Liver (tissue), 9 donors: Measurements from ENCODE around the gene DPYSL4. TPM values are rescaled to one million over a fixed set of nuclear protein-coding genes. Genes with fewer than 3 reads are reported as not detected.
A peak's percentile ranks its signal among the peaks of the same experiment; 100 is the strongest.

Experiments used
- DNase-seq: peaks from one replicate; pipeline ENCODE4 v3.0.0-alpha.2; 2017; ENCODE audit warnings: low spot score
- H3K27ac ChIP-seq, 2 donors: one replicate each; pipeline ENCODE4 v1.7.0; 2013; ENCODE audit warnings: inconsistent platforms in 2 of 2, low read length in 2 of 2, control low read depth in 1 of 2, low read depth in 1 of 2, mild to moderate bottlenecking in 1 of 2
- H3K27me3 ChIP-seq, 4 donors: one replicate each; pipeline versions ENCODE4 v1.6.1 to v1.7.0; 2013; ENCODE audit warnings: low read length in 3 of 4, inconsistent platforms in 1 of 4, mild to moderate bottlenecking in 1 of 4, moderate library complexity in 1 of 4; ENCODE audit not compliant: control insufficient read depth in 4 of 4, insufficient read depth in 4 of 4
- H3K36me3 ChIP-seq, 4 donors: one replicate each; pipeline versions ENCODE4 v1.6.1 to v1.7.0; 2013; ENCODE audit warnings: low read length in 3 of 4, mild to moderate bottlenecking in 3 of 4, low read depth in 1 of 4, moderate library complexity in 1 of 4; ENCODE audit not compliant: control insufficient read depth in 4 of 4, insufficient read depth in 3 of 4
- H3K4me1 ChIP-seq, 4 donors: one replicate each; pipeline versions ENCODE4 v1.6.1 to v1.7.0; 2013; ENCODE audit warnings: low read length in 3 of 4, mild to moderate bottlenecking in 3 of 4, moderate library complexity in 1 of 4; ENCODE audit not compliant: control insufficient read depth in 4 of 4, insufficient read depth in 4 of 4
- H3K4me3 ChIP-seq, 3 donors: one replicate each; pipeline versions ENCODE4 v1.6.1 to v1.7.0; 2013; ENCODE audit warnings: low read length in 3 of 3, control low read depth in 1 of 3, low read depth in 1 of 3, mild to moderate bottlenecking in 1 of 3
- H3K9ac ChIP-seq, 2 donors: one replicate each; pipeline ENCODE4 v1.7.0; 2013; ENCODE audit warnings: low read length in 2 of 2, mild to moderate bottlenecking in 2 of 2, moderate library complexity in 2 of 2, control low read depth in 1 of 2, low read depth in 1 of 2
- H3K9me3 ChIP-seq, 4 donors: one replicate each; pipeline versions ENCODE4 v1.6.1 to v1.7.0; 2013; ENCODE audit warnings: low read length in 3 of 4; ENCODE audit not compliant: control insufficient read depth in 4 of 4
- EGR1 ChIP-seq, 2 donors: IDR thresholded peaks; 2 replicates each; pipeline ENCODE4 v1.6.1; 2016 to 2018; ENCODE audit warnings: antibody characterized with exemption in 2 of 2, low read depth in 2 of 2
- FOXA1 ChIP-seq: IDR thresholded peaks from 2 replicates; pipeline ENCODE4 v1.6.1; 2016; ENCODE audit warnings: antibody characterized with exemption
- FOXA2 ChIP-seq: IDR thresholded peaks from 2 replicates; pipeline ENCODE4 v1.6.1; 2016; ENCODE audit warnings: antibody characterized with exemption
- GABPA ChIP-seq, 2 donors: IDR thresholded peaks in 1 of 2; conservative IDR thresholded peaks in 1 of 2; 2 replicates each; pipeline ENCODE4 v1.6.1; 2016; ENCODE audit warnings: antibody characterized with exemption in 2 of 2, mild to moderate bottlenecking in 1 of 2, moderate library complexity in 1 of 2
- HNF4A ChIP-seq, 2 donors: conservative IDR thresholded peaks; 2 replicates each; pipeline ENCODE4 v1.6.1; 2016; ENCODE audit warnings: antibody characterized with exemption in 2 of 2, mild to moderate bottlenecking in 2 of 2
- HNF4G ChIP-seq: IDR thresholded peaks from 2 replicates; pipeline ENCODE4 v1.6.1; 2016; ENCODE audit warnings: antibody characterized with exemption
- JUND ChIP-seq, 2 donors: IDR thresholded peaks; 2 replicates each; pipeline ENCODE4 v1.6.1; 2016; ENCODE audit warnings: antibody characterized with exemption in 2 of 2
- MAX ChIP-seq: IDR thresholded peaks from 2 replicates; pipeline ENCODE4 v1.6.1; 2016; ENCODE audit warnings: antibody characterized with exemption
- NR2F2 ChIP-seq: IDR thresholded peaks from 2 replicates; pipeline ENCODE4 v1.6.1; 2016; ENCODE audit warnings: antibody characterized with exemption
- RAD21 ChIP-seq, 2 donors: IDR thresholded peaks; 2 replicates each; pipeline ENCODE4 v1.6.1; 2016; ENCODE audit warnings: antibody characterized with exemption in 2 of 2, mild to moderate bottlenecking in 2 of 2
- REST ChIP-seq: IDR thresholded peaks from 2 replicates; pipeline ENCODE4 v1.6.1; 2016; ENCODE audit warnings: antibody characterized with exemption, mild to moderate bottlenecking
- RXRA ChIP-seq, 2 donors: IDR thresholded peaks; 2 replicates each; pipeline ENCODE4 v1.6.1; 2017 to 2018; ENCODE audit warnings: antibody characterized with exemption in 2 of 2, mild to moderate bottlenecking in 1 of 2
- SP1 ChIP-seq: IDR thresholded peaks from 2 replicates; pipeline ENCODE4 v1.6.1; 2018; ENCODE audit warnings: antibody characterized with exemption, mild to moderate bottlenecking
- YY1 ChIP-seq: IDR thresholded peaks from 2 replicates; pipeline ENCODE4 v1.6.1; 2016; ENCODE audit warnings: antibody characterized with exemption, mild to moderate bottlenecking
- ZBTB33 ChIP-seq: IDR thresholded peaks from 2 replicates; pipeline ENCODE4 v1.6.1; 2016; ENCODE audit warnings: antibody characterized with exemption
- WGBS: extraction: QIAGEN DNeasy Blood & Tissue Kit; methylation state at CpG from one replicate; pipeline ENCODE4 v1.1.7; 2013; 5-methylcytosine and 5-hydroxymethylcytosine counted together
- polyA plus RNA-seq, 2 donors: library from polyadenylated mRNA; stranded (reverse) in 1 of 2; unstranded in 1 of 2; fragments of 200-250 nt in 1 of 2; fragments of >200 nt in 1 of 2; fragmentation: Nextera tagmentation in 1 of 2; extraction: Ambion mirVana in 1 of 2; gene quantifications; one replicate each; pipeline versions ENCODE4 v1.2.1 to v1.2.3, GENCODE V29; 2013 to 2015
- total RNA-seq, 2 donors: library from RNA; depleted of rRNA; stranded (reverse); fragments of >200 nt; gene quantifications; one replicate each; pipeline ENCODE4 v1.2.3, GENCODE V29; 2014
- TF ChIP-seq, protein P1 (sequence below): fragments of 150-350 bp; IDR thresholded peaks from 2 replicates; pipeline ENCODE4 v1.5.1; 2017; ENCODE audit warnings: improper control_type of control experiment, low read depth, low read length; ENCODE audit not compliant: missing input control
- TF ChIP-seq, protein P2 (sequence below): IDR thresholded peaks from 2 replicates; pipeline ENCODE4 v1.6.1; 2016; ENCODE audit warnings: antibody characterized with exemption
- donor health status: healthy.
- donor health status: healthy.
- donor health status: healthy.
- donor health status: healthy.
- donor health status: healthy.

Gene DPYSL4
- total and polyA plus RNA-seq, 4 donors: 0.19 to 2.2 (median 0.26) TPM

DNA sequence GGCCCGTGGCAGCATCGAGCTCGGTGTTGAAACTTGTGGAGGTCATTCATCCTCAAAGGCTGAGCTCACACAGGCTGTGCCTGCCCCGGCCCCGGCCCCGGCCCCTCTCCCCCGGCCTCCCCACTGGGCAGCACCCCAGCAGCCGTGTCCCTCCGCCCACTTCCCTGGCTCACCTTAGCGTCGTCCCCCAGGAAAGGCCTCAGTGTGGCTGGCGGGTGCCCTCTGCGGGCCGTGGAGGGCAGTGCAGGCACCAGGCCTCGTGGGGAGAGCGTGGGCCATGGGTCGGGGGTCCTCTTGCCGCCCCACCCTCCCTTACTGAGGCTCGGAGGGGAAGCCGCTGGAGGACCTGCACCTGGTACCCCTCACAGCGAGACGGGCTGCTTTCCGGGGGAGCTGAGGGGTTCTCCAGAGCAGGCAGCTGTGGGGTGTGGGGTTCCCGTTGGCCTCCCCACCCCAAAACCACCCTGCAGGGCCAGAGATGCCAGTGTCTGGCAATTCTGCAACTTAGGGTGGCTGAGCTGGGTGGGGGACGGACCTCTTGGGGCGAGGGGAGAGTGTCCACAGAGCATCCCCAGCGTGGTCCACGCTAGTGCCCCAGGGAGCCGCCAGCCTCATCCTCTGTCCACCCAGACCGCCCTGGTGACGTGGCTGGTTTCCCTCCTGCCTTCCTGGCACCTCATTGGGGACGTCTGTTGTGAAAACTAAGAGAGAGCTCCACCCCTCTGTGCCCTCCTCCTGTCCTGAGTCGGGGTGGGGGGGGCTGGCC, 44.2 kb upstream of the DPYSL4 start:
- H3K27ac ChIP-seq: no peak overlapping the region
- H3K4me3 ChIP-seq: no peak overlapping the region
- no peaks in the 10 kb centered on the region for H3K4me1 ChIP-seq
- DNase-seq: peak; percentile 58
- WGBS: 29% methylated on average over 33 of the region's 33 CpGs
- no peaks in the 10 kb centered on the region for H3K36me3 ChIP-seq
- no peaks in the 10 kb centered on the region for H3K9me3 ChIP-seq
- H3K27me3 ChIP-seq: no peaks in the 10 kb centered on the region
- H3K9ac ChIP-seq: no peak overlapping the region
- no peak for TF ChIP-seq GABPA (IDR thresholded peaks at IDR 0.05 in 1 of 2, conservative IDR thresholded peaks at IDR 0.05 in 1 of 2)
- TF ChIP-seq, protein P1, sequence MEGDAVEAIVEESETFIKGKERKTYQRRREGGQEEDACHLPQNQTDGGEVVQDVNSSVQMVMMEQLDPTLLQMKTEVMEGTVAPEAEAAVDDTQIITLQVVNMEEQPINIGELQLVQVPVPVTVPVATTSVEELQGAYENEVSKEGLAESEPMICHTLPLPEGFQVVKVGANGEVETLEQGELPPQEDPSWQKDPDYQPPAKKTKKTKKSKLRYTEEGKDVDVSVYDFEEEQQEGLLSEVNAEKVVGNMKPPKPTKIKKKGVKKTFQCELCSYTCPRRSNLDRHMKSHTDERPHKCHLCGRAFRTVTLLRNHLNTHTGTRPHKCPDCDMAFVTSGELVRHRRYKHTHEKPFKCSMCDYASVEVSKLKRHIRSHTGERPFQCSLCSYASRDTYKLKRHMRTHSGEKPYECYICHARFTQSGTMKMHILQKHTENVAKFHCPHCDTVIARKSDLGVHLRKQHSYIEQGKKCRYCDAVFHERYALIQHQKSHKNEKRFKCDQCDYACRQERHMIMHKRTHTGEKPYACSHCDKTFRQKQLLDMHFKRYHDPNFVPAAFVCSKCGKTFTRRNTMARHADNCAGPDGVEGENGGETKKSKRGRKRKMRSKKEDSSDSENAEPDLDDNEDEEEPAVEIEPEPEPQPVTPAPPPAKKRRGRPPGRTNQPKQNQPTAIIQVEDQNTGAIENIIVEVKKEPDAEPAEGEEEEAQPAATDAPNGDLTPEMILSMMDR: peak; percentile 67
- no peak for TF ChIP-seq FOXA2
- no peak for TF ChIP-seq FOXA1
- TF ChIP-seq HNF4G: no peak
- TF ChIP-seq REST: no peak
- TF ChIP-seq RXRA (IDR thresholded peaks at IDR 0.05): no peak
- TF ChIP-seq ZBTB33: no peak
- no peak for TF ChIP-seq MAX
- TF ChIP-seq SP1: no peak
- TF ChIP-seq EGR1 (IDR thresholded peaks at IDR 0.05; ENCODE audit: low read depth in 2 of 2): no peak
- peak; percentile 69 to 77 for TF ChIP-seq RAD21 (IDR thresholded peaks at IDR 0.05)
- no peak for TF ChIP-seq HNF4A (conservative IDR thresholded peaks at IDR 0.05)
- TF ChIP-seq NR2F2: no peak
- no peak for TF ChIP-seq YY1

DNA sequence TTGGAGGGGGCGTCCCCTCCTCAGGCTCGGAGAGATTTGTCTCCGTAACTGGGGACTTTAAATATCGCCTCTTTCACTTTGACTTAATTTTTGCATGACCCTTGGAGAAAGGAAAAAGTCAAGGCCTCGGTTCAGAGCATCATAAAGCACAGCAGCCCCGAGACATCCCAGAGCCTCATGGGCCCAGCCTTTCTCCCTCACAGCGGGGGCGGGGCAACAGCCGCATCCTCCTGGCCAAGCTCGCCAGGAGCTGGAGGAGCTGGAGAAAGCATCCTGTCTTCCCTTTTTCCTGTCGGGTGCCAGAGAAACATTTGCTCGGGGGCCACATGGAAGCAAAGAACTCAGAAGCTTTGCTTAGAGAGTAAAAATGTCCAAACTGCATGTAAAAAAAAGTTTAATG, 43.6 kb upstream of the DPYSL4 start:
- DNase-seq: no peak
- Histone ChIP-seq H3K4me3 (no peak overlapping the region), H3K27ac (no peak overlapping the region), H3K9me3 (no peaks in the 10 kb centered on the region), H3K36me3 (no peaks in the 10 kb centered on the region), H3K9ac (no peak overlapping the region), H3K27me3 (no peaks in the 10 kb centered on the region), H3K4me1 (no peaks in the 10 kb centered on the region)
- WGBS: 44% methylated on average over 12 of the region's 12 CpGs
- no peak for TF ChIP-seq RXRA (IDR thresholded peaks at IDR 0.05)
- TF ChIP-seq HNF4G: no peak
- TF ChIP-seq, protein P2, sequence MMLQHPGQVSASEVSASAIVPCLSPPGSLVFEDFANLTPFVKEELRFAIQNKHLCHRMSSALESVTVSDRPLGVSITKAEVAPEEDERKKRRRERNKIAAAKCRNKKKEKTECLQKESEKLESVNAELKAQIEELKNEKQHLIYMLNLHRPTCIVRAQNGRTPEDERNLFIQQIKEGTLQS: no peak
- TF ChIP-seq, protein P1: no peak
- TF ChIP-seq SP1: no peak
- no peak for TF ChIP-seq JUND (IDR thresholded peaks at IDR 0.05)
- no peak for TF ChIP-seq ZBTB33
- TF ChIP-seq FOXA2: no peak
- TF ChIP-seq MAX: no peak
- TF ChIP-seq RAD21 (IDR thresholded peaks at IDR 0.05): no peak
- TF ChIP-seq FOXA1: no peak
- TF ChIP-seq EGR1 (IDR thresholded peaks at IDR 0.05; ENCODE audit: low read depth in 2 of 2): no peak
- TF ChIP-seq YY1: no peak
